GM18870 (cell line): Measurements from ENCODE around the gene C1QTNF12.

Experiments
- ATAC-seq: cut with Tn5 transposase; IDR thresholded peaks from one replicate; pipeline ENCODE4 v1.9.1; 2021; ENCODE audit warnings: moderate library complexity; ENCODE audit not compliant: unreplicated experiment

The C1QTNF12 gene

DNA sequence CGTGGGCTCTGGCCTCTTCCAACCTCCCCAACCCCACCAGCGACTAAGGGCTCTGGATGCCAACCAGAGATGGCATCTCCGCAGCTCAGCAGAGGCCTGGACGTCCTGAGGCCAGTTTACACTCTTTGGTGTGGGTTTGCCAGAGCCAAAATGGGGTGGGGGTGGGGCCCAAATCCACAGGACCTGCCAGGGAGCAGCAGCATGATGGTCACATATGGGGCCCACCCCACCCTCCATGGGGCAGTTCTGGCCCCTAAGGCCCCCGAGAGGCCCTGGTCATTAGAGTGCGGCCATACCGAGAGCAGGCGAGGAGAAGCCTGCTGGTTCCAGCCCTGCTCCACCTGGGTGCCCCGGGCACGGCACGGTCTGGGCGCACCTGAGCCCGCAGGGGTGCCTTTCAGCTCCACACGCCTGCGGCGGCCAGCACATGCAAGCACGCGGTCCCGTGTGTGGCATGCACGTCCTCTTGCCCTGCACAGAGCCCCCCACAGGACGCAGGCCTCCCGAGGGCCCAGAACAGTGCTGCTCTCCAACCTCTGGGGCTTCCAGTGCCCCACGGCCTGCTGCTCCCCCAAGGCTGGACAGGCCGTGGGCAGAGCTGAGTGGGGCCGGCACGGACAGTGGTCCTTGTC is 4.8 kb downstream of the C1QTNF12 start:
- no peak for ATAC-seq

DNA sequence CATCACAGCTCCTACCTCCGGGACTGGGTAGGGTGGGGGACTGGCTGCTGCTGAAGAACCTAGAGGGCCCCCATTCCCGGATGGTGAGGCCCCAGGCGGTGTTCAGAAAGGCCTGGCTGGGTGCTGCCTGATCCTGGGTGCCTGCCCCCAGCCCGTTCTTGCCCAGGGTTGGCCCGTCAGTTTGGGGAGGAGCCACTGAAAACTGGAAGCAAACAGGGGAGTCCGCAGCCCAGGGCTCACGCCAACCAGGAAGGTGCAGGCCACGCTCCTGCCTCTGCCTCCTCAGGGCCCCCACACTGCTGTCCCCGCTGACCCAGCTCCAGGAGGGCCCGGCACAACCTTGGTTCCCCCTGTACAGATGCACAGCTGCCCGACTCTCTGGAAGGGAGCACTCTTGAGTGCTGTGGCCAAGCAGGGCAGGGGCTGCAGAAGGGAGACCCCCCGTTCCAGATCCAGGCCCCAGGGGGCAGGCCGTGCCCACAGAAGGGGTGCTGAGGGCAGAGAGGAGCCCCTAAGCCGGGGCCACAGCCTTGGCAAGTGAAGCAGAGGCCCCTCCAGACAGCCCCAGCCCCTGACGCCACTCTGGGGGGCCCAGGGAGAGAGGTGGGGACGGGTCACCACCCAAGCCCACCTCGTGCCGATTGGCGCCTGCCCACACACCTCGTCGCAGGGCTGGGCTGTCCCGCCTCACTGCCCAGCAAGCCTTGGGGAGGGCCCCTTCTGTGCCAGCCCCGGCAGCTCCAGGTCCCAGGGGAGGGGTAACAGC is 5.5 kb downstream of the C1QTNF12 start:
- no peak for ATAC-seq

DNA sequence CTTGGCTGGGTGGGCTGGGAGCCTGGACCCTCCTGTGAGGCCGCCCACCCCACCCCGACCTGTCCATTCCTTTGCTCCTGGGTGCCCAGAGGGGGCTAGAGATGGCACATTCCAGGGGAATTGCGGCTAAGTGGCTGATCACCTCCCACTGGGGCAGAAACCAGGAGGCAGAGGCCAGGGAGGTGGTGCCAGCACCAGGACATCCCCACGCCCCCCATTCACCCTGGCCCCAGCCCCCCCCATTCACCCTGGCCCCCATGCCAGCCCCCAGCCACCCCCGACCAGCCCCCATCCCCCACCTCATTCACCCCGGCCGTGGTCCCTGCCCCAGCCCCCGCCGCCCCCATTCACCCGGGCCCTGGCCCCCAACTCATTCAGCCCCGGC is 6.2 kb downstream of the C1QTNF12 start:
- no peak for ATAC-seq

DNA sequence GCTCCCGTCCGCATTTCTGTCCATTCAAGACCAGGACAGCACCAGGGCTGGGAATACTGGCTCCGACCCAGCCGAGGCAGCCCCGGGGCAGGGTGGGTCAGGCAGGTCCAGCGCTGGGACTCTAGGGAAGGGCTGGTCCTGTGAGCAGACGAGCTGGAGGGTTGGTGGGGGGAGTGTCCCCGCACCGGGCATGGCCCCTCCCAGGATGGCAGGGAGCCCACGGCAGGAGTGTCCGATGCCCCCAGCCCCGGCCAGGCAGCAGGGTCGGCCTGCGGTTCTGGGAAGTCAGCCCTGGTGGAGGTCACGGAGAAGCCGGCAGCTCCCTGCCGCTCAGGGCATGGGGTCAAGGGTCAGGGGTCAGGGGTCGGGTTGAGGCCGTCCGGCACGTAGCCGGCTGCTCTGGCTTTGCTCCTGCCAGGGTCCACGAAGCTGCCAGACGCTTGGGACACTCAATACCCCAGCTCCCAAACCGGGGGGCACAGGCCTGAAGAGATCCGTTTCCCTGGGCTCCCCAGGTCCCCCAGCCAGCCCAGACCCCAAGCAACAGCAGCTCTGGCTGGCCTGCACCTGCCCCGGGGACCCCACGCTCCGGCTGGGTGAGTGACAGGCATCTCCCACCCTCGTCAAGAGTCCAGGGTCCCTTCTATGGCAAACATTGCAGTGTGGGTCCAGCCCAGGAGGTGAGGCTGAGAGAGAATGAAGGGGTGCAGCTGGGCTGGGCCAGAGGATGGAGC is 6.7 kb downstream of the C1QTNF12 start:
- no peak for ATAC-seq

DNA sequence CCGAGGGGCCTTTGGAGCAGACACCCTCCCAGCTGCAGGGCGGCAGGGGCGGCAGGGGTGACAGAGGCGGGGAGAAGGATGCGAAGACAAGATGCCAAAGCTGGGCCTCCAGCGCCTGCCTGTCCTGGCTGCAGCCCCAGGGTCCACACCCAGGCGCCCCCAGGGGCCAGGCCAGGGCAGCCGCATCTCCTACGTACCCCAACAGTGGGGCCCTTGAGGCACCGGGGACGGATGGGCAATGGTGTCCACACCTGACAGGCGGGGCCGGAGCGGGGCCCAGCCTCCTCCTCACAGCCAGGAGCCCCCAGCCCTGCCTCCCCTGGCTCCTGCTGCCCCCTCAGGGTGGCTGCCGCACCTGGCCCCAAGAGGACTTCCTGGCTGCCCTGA is 7.3 kb downstream of the C1QTNF12 start:
- no peak for ATAC-seq

DNA sequence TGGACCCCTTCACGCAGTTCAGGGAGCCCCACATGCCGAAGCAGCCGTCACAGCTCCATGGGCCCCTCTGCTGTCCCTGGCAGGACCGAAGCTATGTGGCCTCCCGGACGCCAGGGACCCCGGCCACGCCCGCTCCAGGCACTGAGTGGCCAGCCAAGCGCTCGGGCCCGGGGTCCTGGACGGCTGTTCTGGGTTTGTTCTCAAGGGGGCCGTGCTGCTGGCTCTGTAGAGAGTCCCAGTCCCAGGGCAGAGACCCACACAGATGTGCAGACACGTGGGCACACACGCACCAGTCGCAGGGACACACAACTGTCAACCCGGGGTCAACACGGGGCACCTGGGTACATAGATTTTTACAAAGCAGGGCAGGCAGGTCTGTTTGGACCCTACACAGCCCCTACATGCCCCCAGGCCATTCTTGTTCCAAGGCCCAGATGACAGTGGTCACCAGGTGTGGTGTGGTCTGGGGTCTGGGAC is 7.8 kb downstream of the C1QTNF12 start:
- ATAC-seq = no peak

DNA sequence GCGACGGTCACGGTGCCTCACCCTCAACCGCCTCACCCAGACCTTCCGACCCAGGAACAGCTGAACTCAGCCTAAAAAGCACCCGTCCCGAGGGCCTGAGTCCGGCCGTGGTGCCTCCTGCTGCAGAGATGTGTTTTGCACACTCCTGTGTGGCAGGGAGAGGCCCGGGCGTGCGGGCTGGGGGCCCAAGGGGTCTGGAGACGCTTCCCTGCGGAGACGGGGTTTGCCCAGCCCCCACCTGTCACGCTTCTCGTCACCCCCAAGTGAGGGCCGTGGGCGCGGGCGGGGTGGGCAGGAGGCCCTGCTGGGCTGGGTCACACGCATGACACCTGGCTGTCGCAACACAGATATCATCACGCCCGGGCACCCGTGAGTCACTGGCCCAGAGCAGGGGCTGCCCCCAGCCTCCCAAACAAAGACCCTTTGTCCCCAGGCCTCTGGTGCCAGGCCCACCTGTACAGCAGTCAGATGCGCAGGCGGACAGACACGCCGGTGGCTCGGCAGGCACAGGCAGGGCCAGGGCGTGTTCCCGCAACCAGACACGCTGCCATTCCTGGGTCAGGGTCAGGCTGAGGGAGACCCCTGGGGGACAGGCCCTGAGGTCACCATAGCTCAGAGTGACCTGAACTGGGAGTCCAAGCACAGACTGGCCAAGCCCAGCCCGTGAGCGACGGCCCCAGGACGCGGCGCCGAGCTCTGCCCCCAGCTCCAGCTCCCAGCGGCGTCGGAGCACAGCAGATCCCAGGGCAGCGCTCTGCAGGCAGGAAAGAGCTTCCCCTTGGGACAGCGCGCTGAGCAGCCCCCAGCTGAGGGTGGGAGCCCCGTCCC is 8.4 kb downstream of the C1QTNF12 start:
- no peak for ATAC-seq

DNA sequence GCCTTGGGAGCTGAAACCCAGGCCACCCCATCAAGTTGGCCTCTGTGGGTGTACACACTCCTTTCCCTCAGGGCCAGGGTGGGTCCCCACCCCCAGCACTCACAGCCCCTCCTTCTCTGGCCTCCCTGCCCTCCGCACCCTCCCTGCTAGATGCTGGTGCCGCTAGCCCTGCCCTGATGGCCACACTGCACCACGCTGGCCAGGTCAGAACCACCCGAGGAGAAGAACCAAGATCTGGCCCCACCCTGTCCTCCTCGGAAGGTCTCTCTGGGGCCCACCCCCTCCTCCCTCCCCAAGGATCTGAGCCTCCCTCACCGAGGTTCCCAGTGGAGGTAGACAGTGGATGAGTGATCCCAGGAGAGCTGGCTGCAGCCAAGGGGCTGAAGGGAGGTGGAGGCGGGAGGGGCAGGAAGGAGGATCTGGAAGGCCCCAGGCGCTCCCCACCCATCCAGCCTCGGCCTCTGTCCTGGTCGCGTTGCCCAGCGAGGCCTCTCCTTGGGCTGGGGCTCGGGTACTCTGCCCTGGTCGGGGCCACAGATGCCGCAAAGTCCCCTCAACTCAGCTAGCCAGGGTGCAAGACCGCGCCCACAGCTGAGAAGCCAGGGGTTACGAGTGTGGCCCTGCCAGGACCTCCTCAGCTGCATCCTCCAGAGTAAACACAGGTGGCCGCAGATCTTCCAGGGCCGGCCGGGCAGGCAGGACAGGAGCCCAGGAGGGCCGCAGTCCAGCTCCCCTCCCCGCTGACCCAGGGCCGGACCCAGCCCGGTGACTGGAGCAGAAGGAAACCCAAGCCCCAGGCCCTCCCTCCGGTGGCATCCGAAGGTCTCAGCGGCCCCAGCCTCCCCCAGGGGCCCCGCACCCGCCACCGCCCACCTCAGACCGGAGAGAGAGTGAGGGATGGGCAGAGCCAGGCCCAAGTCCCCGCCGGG is 9.3 kb downstream of the C1QTNF12 start:
- ATAC-seq = no peak

DNA sequence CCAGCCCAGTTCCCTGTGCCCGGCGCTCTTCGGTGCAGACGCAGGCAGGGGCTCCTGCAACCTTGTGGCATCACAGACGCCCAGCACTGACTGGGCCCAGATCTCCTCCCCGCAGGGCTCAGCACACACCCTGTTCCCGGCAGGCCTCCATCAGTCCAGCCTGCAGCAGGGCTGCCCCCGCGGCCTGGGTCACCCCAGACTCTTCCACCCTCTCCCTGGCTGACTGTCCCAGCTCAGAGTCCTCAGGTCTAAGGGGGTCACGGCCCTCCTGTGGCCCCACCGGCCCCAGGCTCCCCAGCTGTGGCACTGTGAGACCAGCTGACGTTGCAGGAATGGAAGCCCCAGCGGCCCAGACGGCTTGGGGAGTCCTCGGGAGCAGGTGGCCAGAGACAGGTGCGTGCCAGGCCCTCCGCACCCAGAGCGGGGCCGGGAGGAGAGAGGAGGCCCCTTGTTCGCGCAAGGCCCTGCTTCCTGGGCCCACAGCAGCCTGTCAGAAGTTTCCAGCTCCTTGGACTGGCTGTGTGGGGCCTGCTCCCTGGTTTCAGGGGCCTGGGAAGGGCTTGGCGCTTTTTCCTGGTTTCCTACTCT is 10.3 kb downstream of the C1QTNF12 start:
- ATAC-seq = no peak

DNA sequence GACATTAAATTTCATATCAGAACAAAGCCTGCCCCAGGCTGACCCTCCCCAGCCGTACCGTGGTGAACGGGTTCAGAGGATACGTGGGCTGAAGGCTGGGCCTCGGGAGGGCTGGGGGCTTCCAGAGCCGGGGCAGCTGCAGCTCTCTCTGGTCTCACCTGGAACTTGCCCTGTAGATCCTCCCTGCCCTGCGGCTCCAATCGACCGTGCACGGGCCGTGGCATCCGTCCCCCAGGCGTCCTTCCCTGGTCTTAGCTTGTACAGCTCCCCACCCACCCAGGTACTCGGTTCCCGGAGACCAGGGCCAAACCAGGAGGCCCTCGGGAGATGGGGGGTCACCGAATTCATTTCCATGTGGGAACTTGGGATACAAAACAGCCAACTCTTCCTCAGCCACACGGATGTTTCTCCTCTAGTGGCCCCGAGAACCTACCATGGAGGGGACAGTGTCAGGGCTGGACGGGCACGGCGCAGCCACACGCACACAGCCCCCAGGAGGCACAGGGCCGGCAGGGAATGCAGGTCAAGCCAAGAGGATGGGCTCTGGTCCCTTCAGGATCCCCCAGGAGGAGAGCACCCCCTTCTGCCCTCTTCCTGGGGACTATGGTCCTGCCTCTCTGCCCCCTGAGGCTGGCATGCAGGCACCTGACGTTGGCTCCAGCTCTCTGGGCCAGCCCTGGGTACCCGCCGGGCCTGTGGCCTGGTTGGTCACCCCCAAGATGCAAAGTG is 11.3 kb downstream of the C1QTNF12 start:
- no peak for ATAC-seq

DNA sequence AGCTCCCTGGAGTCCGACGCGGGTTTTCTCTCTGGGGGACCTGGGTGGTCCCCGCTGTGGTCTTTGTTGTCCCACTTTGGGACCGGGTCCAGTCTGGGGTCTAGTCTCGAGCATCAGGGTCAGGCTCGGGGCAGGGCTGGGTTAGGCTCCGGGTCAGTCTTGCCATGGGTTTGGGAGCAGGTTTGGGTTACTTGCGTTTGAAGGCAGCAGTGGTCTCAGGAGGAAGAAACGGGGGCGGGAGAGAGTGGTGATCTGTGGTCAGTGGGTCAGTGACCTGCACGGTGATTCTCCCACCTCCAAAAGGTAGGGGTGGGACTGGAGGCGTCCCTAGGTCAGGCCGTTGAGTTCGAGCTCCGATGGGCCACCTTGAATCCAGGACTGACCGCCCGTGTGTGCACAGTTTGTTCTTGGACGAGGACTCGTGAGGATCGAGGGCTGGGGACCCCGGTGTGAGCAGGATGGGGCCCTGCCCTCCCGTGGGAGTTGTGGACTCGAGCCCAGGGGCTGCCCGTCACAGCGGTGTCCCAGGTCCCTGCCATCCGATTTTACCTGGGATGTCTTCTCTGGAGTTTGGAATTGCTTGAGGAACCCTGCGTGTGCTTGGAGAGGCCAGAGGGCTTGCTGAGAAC is 12.2 kb downstream of the C1QTNF12 start:
- no peak for ATAC-seq

DNA sequence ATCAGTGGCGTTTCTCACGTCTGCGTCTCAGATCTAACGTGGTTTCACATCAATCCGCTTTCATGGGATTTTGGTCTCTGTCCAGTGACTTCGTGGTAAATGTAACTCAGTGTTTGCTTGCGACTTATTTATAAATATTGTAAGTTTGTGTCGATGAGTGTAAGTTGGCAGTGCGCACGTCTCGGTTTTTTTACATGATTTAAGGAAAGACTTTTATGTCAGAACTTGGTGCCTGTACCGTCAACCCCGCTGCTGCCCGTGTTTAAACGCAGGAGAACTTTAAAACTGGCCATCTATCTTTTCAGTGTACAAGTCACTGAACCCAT is 13.0 kb downstream of the C1QTNF12 start:
- ATAC-seq = no peak

DNA sequence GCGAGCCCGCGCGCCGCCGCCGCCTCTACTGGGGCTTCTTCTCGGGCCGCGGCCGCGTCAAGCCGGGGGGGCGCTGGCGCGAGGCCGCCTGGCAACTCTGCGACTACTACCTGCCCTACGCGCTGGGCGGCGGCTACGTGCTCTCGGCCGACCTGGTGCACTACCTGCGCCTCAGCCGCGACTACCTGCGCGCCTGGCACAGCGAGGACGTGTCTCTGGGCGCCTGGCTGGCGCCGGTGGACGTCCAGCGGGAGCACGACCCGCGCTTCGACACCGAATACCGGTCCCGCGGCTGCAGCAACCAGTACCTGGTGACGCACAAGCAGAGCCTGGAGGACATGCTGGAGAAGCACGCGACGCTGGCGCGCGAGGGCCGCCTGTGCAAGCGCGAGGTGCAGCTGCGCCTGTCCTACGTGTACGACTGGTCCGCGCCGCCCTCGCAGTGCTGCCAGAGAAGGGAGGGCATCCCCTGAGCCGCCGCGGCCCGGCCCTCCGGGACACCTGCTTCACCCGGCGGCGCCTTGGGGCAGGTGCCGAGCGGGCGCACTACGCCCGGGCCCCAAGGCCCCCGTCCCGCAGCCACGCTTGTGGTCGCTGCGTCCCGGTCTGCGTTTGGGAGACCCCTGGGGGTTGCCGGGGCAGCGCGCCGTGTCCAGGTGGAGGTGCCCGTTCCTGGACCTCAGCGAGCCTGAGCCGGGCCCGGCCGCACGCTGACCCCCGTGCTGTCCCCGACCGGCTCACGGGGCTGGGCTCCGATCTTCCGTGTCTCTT is 13.5 kb downstream of the C1QTNF12 start:
- ATAC-seq = no peak

DNA sequence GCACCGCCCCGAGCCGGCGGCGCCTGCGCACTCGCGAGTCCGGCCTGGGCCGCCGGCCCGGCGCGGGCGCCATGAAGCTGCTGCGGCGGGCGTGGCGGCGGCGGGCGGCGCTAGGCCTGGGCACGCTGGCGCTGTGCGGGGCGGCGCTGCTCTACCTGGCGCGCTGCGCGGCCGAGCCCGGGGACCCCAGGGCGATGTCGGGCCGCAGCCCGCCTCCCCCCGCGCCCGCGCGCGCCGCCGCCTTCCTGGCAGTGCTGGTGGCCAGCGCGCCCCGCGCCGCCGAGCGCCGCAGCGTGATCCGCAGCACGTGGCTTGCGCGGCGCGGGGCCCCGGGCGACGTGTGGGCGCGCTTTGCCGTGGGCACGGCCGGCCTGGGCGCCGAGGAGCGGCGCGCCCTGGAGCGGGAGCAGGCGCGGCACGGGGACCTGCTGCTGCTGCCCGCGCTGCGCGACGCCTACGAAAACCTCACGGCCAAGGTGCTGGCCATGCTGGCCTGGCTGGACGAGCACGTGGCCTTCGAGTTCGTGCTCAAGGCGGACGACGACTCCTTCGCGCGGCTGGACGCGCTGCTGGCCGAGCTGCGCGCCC is 14.2 kb downstream of the C1QTNF12 start, which contains the start of gene B3GALT6:
Gene B3GALT6 (plus strand): TSS at position 30 of the 588 bp plus-strand sequence. CDS start 42 bp downstream, at position 72.
- ATAC-seq = no peak

DNA sequence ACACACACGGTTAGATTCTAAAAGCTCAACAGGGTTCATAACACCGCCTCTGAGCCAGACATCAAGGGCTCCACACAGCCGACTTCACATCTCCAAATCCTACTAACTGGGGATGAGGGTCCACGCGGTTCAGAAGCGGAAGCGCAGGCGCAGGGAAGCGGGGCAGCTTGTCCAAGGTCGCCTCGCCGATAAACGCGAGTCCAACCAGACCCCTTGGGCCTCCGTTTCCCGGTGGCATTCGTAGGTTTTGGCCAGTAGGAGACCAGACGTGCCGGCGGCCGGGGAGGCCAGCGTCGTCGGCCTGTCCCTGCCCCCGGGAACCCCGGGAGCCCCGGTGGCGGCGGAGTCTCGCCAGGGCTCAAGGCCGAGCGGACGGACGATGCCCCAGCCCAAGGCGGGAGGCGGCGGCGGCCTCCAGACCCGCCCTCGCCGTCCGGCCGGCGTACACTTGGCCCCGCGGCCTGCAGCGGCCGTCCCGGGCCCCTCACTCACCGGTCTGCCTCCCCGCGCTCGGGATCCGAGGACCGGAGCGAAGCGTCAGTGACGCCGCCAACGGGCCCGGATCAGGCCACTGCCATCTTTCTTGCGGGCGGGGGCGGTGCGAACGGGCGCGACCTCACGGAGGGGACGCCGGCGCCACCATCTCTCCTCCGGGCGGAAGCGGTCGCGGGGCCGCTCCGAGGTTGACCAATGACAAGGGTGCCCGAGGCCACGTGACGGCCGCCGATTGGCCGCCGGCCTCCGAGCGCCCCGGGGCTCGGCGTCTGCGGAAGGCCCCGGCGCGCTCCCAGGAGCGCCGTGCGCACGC is 14.9 kb downstream of the C1QTNF12 start, which contains the start of gene SDF4:
Gene SDF4 (minus strand): TSS at position 602 of the 808 bp plus-strand sequence. CDS start 3,229 bp downstream, outside the sequence.
- ATAC-seq = peak; percentile 72

DNA sequence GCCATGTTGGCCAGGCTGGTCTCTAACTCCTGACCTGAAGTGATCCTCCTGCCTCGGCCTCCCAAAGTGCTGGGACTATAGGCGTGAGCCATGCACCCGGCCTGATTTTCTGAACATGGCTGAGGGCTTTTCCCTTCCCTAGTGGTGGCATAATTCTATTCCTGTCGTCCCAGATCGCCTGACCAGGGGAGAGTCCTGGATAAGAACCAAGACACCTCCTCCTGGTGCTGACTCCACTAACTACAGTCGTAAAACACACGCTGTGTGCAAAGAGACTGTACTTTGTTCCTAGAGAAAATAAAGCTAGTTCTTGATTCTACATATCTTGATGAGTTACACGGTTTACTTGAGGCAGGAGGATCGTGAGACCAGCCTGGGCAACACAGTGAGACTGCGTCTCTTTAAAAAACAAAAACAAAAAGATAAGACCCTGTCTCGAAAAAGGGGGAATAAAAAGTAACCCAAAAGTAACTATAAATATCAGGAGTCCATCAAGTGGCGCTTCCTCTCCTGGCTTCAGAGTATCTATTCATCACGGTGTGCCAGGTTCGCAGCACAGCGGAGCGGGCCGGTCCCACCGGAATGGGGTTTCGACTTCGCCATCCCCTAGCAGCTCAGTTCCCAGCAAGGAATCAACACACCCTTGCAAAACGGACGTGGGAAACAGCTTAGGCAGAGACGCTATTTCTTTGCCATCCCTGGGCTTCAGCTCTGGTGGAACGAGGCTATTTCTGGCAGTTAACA is 15.7 kb downstream of the C1QTNF12 start:
- no peak for ATAC-seq
